SJSA1 (cell line): Measurements from ENCODE around the gene UNC13D. TPM values are rescaled to one million over a fixed set of nuclear protein-coding genes. Genes with fewer than 3 reads are reported as not detected.
A peak's percentile ranks its signal among the peaks of the same experiment; 100 is the strongest.

Source experiments
- DNase-seq, 2 experiments: peaks; one replicate each; pipeline ENCODE4 v3.0.0-alpha.2; 2015 to 2020; ENCODE audit warnings: low spot score in 2 of 2, low read depth in 1 of 2
- H3K27ac ChIP-seq: fragments of 250-450 bp; sonication (Bioruptor Pico); 2 replicates; pipeline ENCODE4 v1.5.1; 2020; ENCODE audit warnings: mild to moderate bottlenecking, moderate library complexity
- H3K27me3 ChIP-seq: fragments of 250-450 bp; sonication (Bioruptor Pico); replicated peaks from 2 replicates; pipeline ENCODE4 v1.5.1; 2020; ENCODE audit warnings: mild to moderate bottlenecking, moderate library complexity
- H3K36me3 ChIP-seq: fragments of 250-450 bp; sonication (Bioruptor Pico); 2 replicates; pipeline ENCODE4 v1.5.1; 2020; ENCODE audit warnings: mild to moderate bottlenecking
- H3K4me1 ChIP-seq: fragments of 250-450 bp; sonication (Bioruptor Pico); replicated peaks from 2 replicates; pipeline ENCODE4 v1.6.1; 2021; ENCODE audit warnings: mild to moderate bottlenecking
- H3K4me3 ChIP-seq: fragments of 250-450 bp; sonication (Bioruptor Pico); 2 replicates; pipeline ENCODE4 v1.5.1; 2020; ENCODE audit warnings: mild to moderate bottlenecking
- H3K9me3 ChIP-seq: fragments of 250-450 bp; sonication (Bioruptor Pico); replicated peaks from 2 replicates; pipeline ENCODE4 v1.5.1; 2020; ENCODE audit warnings: mild to moderate bottlenecking
- total RNA-seq: library from RNA; depleted of rRNA; stranded (reverse); fragments of >200 nt; shearing (Covaris generic); gene quantifications from 2 replicates; pipeline ENCODE4 v1.2.3, GENCODE V29; 2014

The UNC13D gene
- total RNA-seq, 1 experiment from 2014 or later: not detected

DNA sequence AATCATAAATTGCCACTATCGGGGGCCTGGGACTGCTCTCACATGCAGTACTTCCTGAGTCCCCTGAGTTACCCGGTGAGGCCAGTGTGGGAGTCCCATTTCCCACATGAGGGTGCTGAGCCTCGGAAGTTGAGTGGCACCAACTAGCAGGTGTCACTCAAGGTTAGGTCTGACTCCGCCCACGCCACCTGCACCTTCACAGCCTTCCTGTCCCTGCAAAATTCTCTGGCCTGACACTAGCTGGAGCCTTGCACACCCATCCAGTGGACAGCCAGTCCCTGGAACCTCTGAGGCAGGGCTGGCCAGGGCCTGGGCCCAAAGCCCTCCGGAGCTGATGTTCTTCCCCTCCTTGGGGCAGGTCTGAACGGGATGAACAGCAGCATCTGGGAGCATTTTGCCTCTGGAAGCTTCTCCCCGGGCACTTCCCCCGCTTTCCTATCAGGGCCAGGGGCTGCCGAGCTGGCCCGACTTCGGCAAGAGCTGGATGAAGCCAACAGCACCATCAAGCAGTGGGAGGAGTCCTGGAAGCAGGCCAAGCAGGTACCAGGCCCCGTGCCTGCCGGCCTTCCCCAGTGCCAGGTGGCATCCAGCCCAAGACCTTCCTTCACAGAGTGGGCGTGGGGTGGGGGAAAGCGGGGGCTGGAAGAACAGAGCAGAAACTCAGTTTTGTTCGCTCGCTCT is 21.9 kb downstream of the UNC13D start:
- Histone ChIP-seq H3K4me3 (no peak overlapping the region), H3K27ac (no peak overlapping the region), H3K27me3 (no peaks in the 10 kb centered on the region), H3K4me1 (peaks cover 1% of the 10 kb centered on the region), H3K9me3 (no peaks in the 10 kb centered on the region), H3K36me3 (peaks cover 88% of the 10 kb centered on the region)
- peak in 1 of 2 experiments; percentile 52 for DNase-seq

DNA sequence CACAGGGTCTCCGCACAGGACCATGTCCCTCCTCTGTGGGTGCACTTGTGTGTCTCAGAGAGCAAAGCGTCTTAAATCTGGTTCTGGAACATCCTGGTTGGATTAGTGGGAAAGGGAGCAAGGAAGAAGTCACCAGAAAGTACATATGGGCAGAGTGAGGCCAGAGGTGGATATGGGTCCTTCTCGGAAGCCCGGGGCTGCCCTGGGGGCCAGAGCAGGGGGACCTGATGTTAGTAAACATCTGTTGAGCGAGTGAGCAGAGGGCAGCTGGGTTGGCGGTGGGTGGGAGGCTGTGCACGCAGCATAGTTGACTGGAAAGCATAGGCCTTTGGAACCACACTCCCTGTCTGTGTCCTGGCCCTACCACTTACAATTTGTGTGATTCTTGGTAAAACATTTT is 22.7 kb downstream of the UNC13D start:
- no peaks in the 10 kb centered on the region for H3K9me3 ChIP-seq
- no peak overlapping the region for H3K4me3 ChIP-seq
- no peak for DNase-seq
- H3K27ac ChIP-seq: no peak overlapping the region
- H3K36me3 ChIP-seq: peaks cover 91% of the 10 kb centered on the region
- no peaks in the 10 kb centered on the region for H3K4me1 ChIP-seq
- no peaks in the 10 kb centered on the region for H3K27me3 ChIP-seq

DNA sequence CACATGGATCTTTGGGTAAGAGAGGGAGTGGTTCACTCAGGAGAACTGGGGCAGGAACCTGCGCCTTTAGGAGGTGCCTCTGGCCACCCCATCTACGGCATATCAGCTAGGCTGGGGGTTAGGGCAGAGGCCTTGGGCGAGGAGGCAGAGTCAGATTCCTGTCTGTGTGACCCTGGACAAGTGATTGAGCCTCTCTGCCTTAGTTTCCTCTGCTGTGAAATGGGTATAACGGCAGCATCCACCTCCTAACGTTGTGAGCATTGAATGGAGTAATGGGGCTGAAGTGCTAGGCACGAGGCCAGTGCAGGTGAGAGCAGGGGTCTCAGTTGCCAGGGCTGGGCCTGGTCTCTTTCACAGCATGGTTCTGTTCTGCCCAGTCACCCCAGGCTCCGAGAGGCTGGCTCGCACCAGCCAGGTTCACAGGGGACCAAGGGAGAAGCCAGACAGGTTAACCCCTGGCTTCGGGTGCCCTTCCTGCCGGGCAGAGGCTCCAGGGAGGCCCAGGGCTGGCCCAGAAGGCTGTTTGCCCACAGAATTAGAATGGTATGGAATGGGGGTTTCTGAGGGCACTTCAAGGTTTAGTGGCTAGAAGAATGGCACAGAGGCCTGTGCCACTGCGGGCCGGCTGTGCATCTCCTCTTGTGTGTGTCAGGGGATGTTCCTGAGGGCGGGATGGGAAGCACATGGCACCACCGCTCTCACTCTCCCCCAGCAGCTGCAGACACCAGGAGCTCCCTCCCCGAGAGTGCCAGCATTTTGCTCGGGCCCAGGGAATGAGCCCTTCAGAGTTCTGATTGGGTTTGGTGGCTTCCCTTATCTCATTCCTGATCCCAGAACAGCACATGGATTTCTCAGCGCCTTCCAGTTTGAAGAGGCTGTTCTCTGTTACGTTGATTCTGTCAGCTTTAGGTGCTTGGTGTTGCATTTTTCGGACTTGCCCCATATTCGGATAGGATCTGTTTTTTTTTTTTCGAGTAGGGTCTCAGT is 23.8 kb downstream of the UNC13D start:
- Histone ChIP-seq H3K27ac (no peak overlapping the region), H3K4me1 (no peaks in the 10 kb centered on the region), H3K36me3 (peaks cover 89% of the 10 kb centered on the region), H3K9me3 (no peaks in the 10 kb centered on the region), H3K4me3 (no peak overlapping the region), H3K27me3 (no peaks in the 10 kb centered on the region)
- DNase-seq: no peak

DNA sequence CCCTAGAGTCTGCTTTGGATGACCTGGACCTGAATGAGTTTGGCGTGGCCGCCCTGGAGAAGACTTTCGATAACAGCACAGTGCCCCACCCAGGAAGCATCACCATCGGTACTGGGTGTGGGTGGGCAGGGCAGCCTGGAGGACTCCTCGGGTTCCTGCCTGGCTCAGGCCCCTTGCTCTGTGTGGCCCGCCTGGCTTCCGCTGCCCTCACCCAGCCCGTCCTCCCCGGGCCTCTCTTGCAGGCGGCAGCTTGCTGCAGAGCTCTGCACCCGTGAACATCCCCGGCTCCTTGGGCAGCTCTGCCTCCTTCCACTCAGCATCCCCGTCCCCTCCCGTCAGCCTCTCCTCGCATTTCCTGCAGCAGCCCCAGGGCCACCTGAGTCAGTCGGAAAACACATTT is 24.5 kb downstream of the UNC13D start:
- Histone ChIP-seq H3K27me3 (no peaks in the 10 kb centered on the region), H3K4me3 (no peak overlapping the region), H3K4me1 (peaks cover 6% of the 10 kb centered on the region), H3K36me3 (peaks cover 93% of the 10 kb centered on the region), H3K27ac (no peak overlapping the region), H3K9me3 (no peaks in the 10 kb centered on the region)
- DNase-seq: peak in 1 of 2 experiments; percentile 45

DNA sequence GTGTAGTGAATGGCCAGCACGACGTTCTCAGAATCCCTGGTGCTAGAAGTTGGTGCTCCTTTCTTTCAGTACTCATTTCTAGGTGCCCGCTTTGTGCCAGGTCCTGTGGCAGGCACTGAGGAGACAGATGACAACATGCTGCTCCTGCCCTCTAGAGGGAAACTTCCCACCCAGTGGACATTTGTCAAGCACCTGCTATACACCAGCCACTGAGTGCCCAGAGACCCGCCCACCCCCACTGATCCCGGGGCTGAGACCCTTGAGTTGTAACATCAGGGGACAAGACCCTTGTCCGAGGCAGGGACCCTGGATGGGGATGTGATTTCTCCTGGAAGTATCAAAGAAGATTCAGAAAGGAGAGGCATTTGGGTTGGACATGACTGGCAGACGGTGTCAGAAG is 25.1 kb downstream of the UNC13D start:
- Histone ChIP-seq H3K9me3 (no peaks in the 10 kb centered on the region), H3K36me3 (peaks cover 96% of the 10 kb centered on the region), H3K27me3 (no peaks in the 10 kb centered on the region), H3K27ac (no peak overlapping the region), H3K4me3 (no peak overlapping the region), H3K4me1 (peaks cover 8% of the 10 kb centered on the region)
- DNase-seq: no peak

DNA sequence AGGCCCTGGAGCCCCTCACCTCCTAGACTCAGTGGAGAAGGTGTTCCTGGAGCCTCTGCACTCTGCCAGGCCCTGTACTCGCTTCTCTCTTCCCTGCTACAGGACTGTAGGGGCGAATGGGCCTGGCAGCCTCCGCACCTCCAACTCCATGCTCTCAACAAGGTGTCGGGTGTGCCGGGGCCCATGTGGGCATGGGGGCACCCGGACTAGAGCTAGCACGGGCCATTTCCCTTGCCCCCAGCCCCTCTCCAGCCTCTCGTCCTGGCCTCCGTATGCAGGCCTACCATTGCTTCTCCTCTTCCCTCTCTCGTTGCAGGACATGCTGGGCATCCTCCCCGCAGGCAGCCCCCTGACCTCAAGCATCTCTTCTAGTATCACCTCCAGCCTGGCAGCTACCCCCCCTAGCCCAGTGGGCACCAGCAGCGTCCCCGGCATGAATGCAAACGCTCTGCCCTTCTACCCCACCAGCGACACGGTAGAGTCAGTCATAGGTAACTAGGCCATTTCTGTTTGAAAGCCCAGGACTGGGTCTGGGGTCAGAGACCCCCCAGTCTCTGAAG is 25.8 kb downstream of the UNC13D start:
- Histone ChIP-seq H3K4me1 (peaks cover 8% of the 10 kb centered on the region), H3K4me3 (no peak overlapping the region), H3K9me3 (no peaks in the 10 kb centered on the region), H3K27ac (no peak overlapping the region), H3K36me3 (peaks cover 96% of the 10 kb centered on the region), H3K27me3 (no peaks in the 10 kb centered on the region)
- DNase-seq: no peak

DNA sequence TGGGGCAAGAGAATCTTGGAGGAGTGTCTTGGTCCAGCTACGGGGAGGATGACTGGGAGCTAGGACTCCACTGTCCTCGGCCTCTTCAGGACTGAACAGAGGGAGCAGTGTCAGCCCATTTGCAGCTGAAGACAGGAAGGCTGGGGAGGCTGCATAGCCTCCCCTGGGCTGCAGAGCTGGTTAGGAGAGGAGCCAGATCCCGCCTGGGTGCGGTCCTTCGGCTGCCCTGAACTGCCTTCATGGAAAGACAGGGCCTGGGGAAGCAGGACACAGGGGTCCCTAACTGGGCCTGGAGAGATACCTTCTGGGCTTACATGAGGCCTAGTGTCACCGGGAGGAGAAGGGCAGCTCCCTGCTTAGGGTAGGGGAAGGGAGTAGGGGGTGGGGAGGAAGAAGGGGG is 26.6 kb downstream of the UNC13D start:
- H3K4me1 ChIP-seq: peaks cover 8% of the 10 kb centered on the region
- no peaks in the 10 kb centered on the region for H3K9me3 ChIP-seq
- H3K27ac ChIP-seq: no peak overlapping the region
- DNase-seq: no peak
- H3K4me3 ChIP-seq: no peak overlapping the region
- H3K27me3 ChIP-seq: no peaks in the 10 kb centered on the region
- H3K36me3 ChIP-seq: peaks cover 96% of the 10 kb centered on the region

DNA sequence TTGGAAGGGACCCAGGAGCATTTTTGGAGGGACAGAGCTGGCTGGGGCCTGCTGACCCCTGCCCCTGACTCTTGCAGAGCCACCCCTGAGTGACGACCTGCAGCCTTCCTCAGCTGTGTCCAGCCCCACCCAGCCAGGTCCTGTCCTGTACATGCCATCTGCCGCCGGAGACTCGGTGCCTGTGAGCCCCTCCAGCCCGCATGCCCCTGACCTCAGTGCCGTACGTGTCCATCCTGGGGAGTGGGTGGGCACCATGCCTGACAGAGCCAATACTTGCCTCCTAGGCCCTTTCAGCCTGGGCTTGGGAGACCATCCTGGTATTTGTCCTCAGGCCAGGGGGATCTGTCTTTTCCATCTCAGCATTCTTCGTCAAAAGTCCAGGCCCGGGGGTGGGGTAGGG is 27.5 kb downstream of the UNC13D start:
- no peaks in the 10 kb centered on the region for H3K27me3 ChIP-seq
- peaks cover 96% of the 10 kb centered on the region for H3K36me3 ChIP-seq
- H3K27ac ChIP-seq: no peak overlapping the region
- peaks cover 8% of the 10 kb centered on the region for H3K4me1 ChIP-seq
- H3K9me3 ChIP-seq: no peaks in the 10 kb centered on the region
- DNase-seq: no peak
- no peak overlapping the region for H3K4me3 ChIP-seq

DNA sequence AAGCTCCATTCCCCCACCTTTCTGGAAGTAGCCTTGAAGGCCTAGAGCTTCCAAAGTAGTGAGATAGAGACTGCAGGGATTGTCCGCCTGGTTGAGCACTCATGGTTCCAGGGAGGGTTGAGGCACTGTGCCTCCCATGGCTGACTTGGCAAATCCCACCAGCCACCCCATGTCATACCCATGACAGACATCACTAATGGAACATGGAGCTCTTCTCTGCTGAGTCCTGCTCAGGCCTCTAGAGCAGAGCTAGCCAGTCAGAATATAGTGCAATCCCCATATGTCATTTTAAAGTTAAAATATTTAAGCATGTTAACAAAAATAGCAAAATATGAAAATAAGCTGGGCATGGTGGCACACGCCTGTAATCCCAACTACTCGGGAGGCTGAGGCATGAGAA is 28.8 kb downstream of the UNC13D start:
- no peak overlapping the region for H3K4me3 ChIP-seq
- no peak for DNase-seq
- H3K27ac ChIP-seq: no peak overlapping the region
- peaks cover 95% of the 10 kb centered on the region for H3K36me3 ChIP-seq
- no peaks in the 10 kb centered on the region for H3K27me3 ChIP-seq
- H3K9me3 ChIP-seq: no peaks in the 10 kb centered on the region
- H3K4me1 ChIP-seq: peaks cover 8% of the 10 kb centered on the region

DNA sequence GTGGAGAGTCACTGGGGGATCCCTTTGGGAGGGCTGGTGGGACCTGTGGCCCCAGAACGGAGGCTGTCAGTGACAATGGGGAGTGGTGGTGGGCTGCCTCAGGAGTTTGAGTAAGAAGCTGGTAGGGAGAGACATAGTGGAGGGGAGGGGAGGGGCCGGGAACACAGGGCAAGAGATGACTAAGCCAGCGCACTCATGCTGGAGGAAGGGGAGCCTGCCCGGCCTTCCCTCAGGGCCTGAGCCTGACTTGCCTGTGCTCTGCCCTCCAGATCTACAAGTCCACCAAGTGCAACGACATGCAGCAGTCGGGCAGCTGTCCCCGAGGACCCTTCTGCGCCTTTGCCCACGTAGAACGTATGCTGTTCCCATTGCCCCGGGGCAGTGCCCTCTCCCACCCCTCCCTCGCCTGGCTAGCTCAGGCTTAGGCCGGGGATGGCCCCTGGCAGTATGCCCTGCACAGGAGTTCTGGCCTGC is 29.3 kb downstream of the UNC13D start:
- H3K9me3 ChIP-seq: no peaks in the 10 kb centered on the region
- no peak overlapping the region for H3K27ac ChIP-seq
- peaks cover 8% of the 10 kb centered on the region for H3K4me1 ChIP-seq
- H3K4me3 ChIP-seq: no peak overlapping the region
- H3K36me3 ChIP-seq: peaks cover 94% of the 10 kb centered on the region
- H3K27me3 ChIP-seq: no peaks in the 10 kb centered on the region
- peak; percentile 34 to 73 for DNase-seq

DNA sequence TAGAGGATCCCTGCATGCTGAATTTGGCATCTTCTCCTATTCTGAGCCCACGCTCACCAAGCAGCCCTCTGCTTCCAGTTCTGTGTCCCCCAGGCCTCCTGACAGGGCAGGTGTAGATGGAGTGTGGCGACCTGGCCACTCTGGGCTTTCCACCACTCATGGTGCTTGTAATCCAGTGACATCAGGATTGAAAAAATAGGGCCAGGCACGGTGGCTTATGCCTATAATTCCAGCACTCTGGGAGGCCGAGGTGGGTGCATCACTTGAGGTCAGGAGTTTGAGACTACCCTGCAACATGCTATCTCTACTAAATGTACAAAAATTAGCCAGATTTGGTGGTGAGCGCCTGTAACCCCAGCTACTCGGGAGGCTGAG is 30.2 kb downstream of the UNC13D start:
- Histone ChIP-seq H3K27me3 (no peaks in the 10 kb centered on the region), H3K4me1 (peaks cover 8% of the 10 kb centered on the region), H3K4me3 (no peak overlapping the region), H3K27ac (no peak overlapping the region), H3K9me3 (no peaks in the 10 kb centered on the region), H3K36me3 (peaks cover 96% of the 10 kb centered on the region)
- no peak for DNase-seq

DNA sequence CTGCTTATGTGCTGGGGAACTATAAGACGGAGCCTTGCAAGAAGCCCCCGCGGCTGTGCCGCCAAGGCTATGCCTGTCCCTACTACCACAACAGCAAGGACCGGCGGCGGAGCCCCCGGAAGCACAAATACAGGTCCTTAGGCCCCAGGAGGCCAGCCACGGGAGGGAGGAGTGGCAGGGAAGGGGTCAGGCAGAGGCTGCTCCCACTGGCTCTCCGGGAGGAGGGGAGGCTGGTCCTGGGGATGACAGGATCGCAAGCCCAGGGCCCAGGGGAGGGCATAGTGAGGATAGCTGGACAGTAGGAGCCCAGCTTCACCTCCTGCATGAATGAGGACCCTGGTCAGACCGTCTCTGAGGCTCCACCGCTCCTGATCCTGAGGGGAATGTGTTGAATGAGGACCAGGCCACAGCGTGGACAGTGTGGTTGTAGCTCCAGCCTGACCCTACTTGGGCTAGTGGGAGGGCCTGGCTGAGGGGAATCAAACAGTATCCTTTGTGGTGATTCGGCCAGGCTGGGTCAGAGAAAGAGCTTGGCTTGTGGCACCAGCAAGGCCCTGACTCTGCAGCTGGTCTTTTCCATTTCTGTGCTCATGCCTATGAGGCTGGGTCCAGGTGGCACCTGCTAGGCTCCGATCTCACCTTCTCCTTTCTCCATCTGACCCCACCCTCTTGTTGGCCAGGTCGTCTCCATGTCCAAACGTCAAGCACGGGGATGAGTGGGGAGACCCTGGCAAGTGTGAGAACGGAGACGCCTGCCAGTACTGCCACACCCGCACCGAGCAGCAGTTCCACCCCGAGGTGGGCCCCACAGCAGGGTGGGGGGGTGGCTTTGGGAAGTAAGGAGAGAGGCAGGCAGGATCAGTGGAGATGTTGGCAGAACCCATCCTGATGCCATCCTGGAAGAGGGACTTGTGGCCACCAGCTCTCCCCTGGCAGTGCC is 30.9 kb downstream of the UNC13D start:
- H3K27me3 ChIP-seq: no peaks in the 10 kb centered on the region
- no peak overlapping the region for H3K27ac ChIP-seq
- H3K4me3 ChIP-seq: no peak overlapping the region
- peaks cover 91% of the 10 kb centered on the region for H3K36me3 ChIP-seq
- no peaks in the 10 kb centered on the region for H3K9me3 ChIP-seq
- H3K4me1 ChIP-seq: peaks cover 8% of the 10 kb centered on the region
- no peak for DNase-seq
